SKM-1 treated with dmso at 0.1 percent for 144 hours (cell line): ENCODE measurements around the gene SLC44A1.
A peak's percentile ranks its signal among the peaks of the same experiment; 100 is the strongest.

Source experiments
- DNase-seq: peaks from one replicate; lab custom pipeline; 2025; ENCODE audit not compliant: unreplicated experiment; lab: John Stamatoyannopoulos, UW

The SLC44A1 gene

GRCh38 chr9:105421864-105422263 lies 177.4 kb downstream of the SLC44A1 start:
- no peak for DNase-seq

- no peak for DNase-seq
Observed at GRCh38 chr9:105425816-105426433, 181.5 kb downstream of the SLC44A1 start.

GRCh38 chr9:105426657-105427056 lies 182.2 kb downstream of the SLC44A1 start:
- no peak for DNase-seq

GRCh38 chr9:105431424-105432246 lies 187.2 kb downstream of the SLC44A1 start:
- DNase-seq, result no peak

- DNase-seq, result no peak
Observed at GRCh38 chr9:105432247-105432842, 187.9 kb downstream of the SLC44A1 start.

DNA sequence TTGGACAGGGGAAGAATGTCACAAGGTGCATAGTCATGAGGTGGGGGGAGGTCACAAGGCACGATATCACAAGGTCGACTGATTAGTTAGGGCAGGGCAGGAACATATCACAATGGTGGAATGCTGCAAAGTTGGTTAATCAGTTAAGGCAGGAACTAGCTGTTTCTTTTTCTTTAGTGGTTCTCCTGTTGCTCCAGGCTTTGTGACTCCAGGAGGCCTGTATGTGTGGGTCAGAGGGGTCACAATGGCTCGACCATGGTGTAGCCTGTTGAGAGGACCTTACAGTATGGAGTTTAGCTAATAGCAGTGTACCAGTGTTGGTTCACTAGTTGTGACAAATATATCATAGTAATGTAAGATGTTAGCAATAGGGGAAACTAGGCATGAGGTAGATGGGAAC lies 191.0 kb downstream of the SLC44A1 start:
- no peak for DNase-seq

DNA sequence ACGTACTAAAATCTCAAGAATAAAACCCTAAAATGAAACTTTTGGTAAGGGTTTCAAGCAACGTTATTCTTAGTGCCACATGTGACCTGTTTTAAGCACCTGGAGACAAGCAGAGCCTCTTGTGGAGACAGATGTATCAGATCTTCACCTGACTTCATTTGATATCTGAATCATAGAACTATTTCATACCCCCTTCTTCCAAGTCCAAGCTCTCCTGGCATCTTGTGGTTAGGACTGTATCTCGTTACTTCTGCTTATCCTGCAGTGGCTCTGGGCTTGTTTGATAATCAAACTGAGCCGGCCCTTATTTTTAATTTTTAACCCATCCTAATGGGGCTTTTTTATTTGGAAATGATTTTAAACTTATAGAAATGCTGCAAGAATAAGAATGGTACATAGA lies 192.3 kb downstream of the SLC44A1 start:
- DNase-seq, result no peak

GRCh38 chr9:105437704-105438103 lies 193.3 kb downstream of the SLC44A1 start:
- DNase-seq, result no peak

DNA sequence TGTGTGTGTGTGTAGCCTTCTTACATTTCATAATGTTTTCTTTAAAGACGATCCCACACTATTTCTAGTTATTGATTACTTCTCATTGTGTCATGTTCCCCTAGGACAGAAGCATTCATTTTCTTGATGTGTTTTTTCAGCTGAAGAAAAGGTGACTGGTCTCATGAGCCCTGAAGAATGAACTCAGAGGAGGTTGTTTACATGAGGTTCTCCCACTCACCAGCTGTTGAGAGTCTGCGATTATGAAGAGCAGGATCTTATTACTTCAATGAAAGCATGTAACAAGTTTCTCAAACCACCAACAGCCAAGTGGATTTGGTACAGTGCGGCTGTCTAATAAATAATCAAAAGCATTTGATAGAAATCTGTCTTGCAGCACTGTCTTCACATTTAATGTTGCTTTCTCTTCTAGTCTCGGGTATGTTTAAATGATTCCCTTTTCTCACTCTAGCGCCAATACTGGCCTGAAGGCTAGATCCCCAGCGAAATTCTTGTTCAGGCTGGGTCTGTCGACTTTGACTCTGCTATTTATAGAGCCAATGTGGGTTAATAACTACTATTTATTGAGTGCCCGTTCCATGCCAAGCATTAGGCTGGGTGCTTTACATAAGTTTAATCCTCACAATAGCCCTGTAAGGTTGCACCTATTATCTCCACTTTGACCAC lies 193.8 kb downstream of the SLC44A1 start:
- no peak for DNase-seq

DNA sequence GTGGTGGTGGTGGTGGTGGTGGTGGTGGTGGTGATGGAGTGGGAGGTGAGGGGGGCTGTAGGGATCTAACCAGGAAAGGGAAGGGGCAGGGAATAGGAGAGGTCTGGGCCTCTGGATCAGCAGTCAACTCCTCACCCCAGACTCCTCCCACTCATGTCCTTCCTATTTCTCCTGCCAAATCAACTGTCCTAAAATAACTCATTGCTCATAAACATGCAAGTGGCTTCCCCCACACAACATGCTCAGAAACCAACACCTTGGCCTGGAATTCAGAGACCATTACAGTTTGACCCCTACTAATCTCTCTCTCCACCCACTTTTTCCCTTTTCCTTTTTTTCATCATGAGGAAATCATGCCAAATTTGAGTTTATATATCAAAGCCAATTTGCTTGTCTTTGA lies 195.0 kb downstream of the SLC44A1 start:
- DNase-seq, result no peak

DNA sequence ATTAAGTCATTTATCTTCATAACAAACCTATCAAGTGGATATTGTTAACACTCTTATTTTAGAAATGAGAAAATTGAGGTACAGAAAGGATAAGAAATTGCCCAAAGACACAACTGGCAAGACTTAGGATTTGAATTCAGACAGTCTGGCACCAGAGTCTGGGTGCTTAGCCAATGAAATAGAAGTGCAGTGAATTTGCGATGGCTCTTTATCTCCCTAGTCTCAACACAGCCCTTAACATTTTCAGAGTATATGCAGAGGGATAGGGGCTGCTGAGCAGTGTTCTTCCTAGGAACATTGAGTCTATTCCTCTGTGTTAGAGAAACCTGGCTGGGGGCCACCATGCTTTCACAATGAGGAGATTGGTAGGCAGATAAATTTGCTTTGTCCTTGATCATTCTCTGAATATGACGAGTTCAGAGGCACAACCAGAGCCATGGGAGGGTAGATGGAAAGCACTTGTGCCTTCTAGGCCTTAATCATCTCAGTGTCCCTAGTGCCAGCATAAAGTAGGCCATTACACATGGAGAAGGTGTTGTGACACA lies 197.2 kb downstream of the SLC44A1 start:
- DNase-seq, result no peak

DNA sequence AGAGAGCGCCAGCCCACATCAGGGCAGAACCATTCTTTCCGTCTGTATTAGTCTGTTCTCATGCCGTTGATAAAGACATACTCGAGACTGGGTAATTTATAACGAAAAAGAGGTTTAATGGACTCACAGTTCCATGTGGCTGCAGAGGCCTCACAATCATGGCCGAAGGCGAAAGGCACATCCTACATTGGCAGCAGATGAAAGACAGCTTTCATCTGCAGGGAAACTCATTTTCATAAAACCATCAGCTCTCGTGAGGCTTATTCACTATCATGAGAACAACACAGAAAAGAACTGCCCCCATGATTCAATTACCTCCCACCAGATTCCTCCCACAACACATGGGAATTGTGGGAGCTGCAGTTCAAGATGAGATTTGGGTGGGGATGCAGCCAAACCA lies 198.7 kb downstream of the SLC44A1 start:
- DNase-seq, result no peak

- DNase-seq, result no peak
Observed at GRCh38 chr9:105444130-105444529, 199.7 kb downstream of the SLC44A1 start.

DNA sequence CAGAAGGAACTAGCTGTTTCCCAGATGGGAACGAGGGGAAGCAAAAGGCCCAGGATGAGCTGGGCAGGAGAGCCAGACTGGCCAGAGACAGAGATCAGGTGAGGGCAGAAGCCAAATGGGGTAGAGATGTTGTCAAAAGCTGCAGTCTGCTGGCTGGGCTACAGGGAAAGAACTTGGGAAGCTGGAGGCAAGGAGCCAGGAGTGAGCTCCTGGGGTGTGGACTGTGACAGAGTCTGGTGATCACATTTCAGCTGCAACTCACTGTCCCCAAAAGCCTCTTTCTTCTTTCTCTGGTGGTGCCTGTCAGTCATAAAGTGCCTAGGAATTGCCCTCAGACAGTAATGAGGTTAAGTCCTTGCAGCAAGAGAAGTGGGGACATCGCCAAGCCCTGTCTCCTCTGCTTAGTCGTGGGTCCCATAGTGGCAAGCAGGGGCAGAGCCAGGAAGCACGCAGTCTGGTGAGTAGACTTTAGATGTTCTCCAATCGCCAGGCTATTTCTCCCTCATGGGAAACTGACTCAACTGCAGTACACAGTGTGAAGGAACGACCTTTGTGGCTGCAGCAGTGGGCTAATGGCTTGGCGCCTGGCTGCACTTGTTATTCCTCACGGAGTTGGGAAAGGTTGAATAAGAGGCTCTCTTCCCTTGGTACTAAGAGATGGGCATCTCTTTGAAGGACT lies 200.9 kb downstream of the SLC44A1 start:
- no peak for DNase-seq

DNA sequence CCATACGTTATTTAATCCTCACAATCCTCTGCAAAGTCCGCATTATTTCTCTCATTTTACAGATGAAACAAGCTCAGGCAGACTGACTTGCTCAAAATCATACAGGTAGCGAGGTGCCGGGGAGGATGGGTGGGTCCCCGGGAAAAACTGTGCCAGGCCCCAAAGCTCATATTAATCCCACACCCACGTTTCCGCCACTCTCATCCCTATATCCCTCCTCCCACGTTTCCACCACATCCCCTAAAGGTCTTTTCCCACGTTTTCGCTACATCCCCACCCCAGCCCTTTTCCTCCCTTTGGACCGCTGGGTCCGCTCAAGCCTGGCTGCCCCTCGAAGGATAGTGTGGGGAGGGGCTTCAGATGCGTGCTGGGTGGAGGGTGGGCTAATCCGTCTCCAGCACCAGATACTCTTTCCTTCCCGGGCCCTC lies 202.9 kb downstream of the SLC44A1 start:
- DNase-seq, result no peak

- peak; percentile 66 for DNase-seq
Observed at GRCh38 chr9:105447814-105448812, 203.7 kb downstream of the SLC44A1 start, which contains the start of gene FSD1L. Gene FSD1L (plus strand): TSS chr9:105448034. CDS start chr9:105448221, 187 bp downstream.

- no peak for DNase-seq
Observed at GRCh38 chr9:105449081-105449480, 204.6 kb downstream of the SLC44A1 start.

DNA sequence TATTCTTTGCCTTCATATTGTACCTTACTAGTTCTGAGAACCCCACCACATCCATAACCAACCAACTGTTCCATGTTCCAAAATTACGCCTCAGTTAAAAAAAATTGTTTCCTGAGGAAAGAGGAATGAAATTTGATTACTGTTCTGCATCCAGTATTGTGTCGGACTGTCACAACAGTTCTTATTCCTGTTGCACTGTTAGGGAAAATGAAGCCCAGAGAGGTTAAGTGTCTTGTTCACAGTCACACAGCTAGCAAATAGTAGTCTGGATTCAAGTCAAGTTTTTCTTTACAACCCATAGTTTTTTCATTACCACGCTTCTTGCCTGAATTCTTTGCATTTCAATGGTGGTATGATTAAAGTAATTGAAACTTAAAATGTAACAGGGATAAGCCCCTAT lies 207.7 kb downstream of the SLC44A1 start:
- DNase-seq, result no peak

GRCh38 chr9:105455836-105456475 lies 211.5 kb downstream of the SLC44A1 start:
- DNase-seq, result no peak
